Measurements from ENCODE around the gene NHLRC4. TPM values are rescaled to one million over a fixed set of nuclear protein-coding genes. Genes with fewer than 3 reads are reported as not detected.

Gene NHLRC4
- total and polyA plus RNA-seq, 2 donors (not counting 1 experiment from before 2014, with no cell fraction given) = 2.2 to 4.2 TPM

GRCh38 chr16:554640-555365 is 12.0 kb upstream of the NHLRC4 start:
- Histone ChIP-seq H2AFZ (ENCODE audit: insufficient read depth, low read depth, low read length, poor library complexity, severe bottlenecking) (no peak overlapping the region), H3K4me3 (ENCODE audit: control extremely low read depth in 1 of 5, extremely low read depth in 1 of 5, insufficient read depth in 1 of 5, low read depth in 2 of 5, low read length in 4 of 5) (no peak overlapping the region), H3K27me3 (replicated peaks in 1 of 4; ENCODE audit: control extremely low read depth in 1 of 4, control insufficient read depth in 3 of 4, insufficient read depth in 4 of 4, low read length in 3 of 4) (peaks cover 0 to 21% (median 6%) of the 10 kb centered on the region in 4 experiments), H3K9ac (ENCODE audit: low read length) (no peak overlapping the region), H3K27ac (ENCODE audit: low read length in 2 of 2) (no peak overlapping the region), H3K4me1 (ENCODE audit: control insufficient read depth in 2 of 2, insufficient read depth in 2 of 2, low read length in 2 of 2) (peaks cover 3 to 6% of the 10 kb centered on the region in 2 donors), H3K4me2 (replicated peaks; ENCODE audit: low read depth, low read length, poor library complexity, severe bottlenecking) (no peak overlapping the region), H3K9me3 (ENCODE audit: control extremely low read depth in 1 of 3, control insufficient read depth in 2 of 3, insufficient read depth in 1 of 3, low read length in 2 of 3) (peaks cover 0 to 7% (median 0%) of the 10 kb centered on the region in 3 donors), H3K79me2 (ENCODE audit: control insufficient read depth, insufficient read depth, low read length) (no peaks in the 10 kb centered on the region), H4K20me1 (ENCODE audit: control insufficient read depth, insufficient read depth, low read length, poor library complexity, severe bottlenecking) (no peaks in the 10 kb centered on the region), H3K36me3 (replicated peaks in 1 of 2; ENCODE audit: control extremely low read depth in 1 of 2, control insufficient read depth in 1 of 2, extremely low read depth in 1 of 2, insufficient read depth in 2 of 2, low read length in 1 of 2) (peaks cover 0 to 5% of the 10 kb centered on the region in 2 experiments)
- H3K27ac Mint-ChIP-seq = no peak overlapping the region
- TF ChIP-seq CTCF (IDR thresholded peaks at IDR 0.05) (no peak), EZH2 (IDR thresholded peaks at IDR 0.05; ENCODE audit: borderline replicate concordance, insufficient read depth, low read depth, low read length, poor library complexity, severe bottlenecking) (no peak)
- DNase-seq (no peak), ATAC-seq (ENCODE audit: low read depth) (no peak)
- ChIA-PET CTCF (no interaction called here), POLR2A (no interaction called here)
- no peak overlapping the region for H3K4me3 Mint-ChIP-seq
- no peaks in the 10 kb centered on the region for H3K4me1 Mint-ChIP-seq
- WGBS (ENCODE audit: insufficient coverage) = 92% methylated on average over 54 of the region's 54 CpGs
- peaks cover 4% of the 10 kb centered on the region for H3K27me3 Mint-ChIP-seq
- intact Hi-C loops (cut with micrococcal nuclease) = no loop called here
- no peaks in the 10 kb centered on the region for H3K9me3 Mint-ChIP-seq (ENCODE audit: insufficient read depth)
